Right renal cortex interstitium (tissue), 3 donors: ENCODE results near the gene PFDN1. TPM values are rescaled to one million over a fixed set of nuclear protein-coding genes. Genes with fewer than 3 reads are reported as not detected.

Experiments used
- DNase-seq, 3 donors: peaks; one replicate each; pipeline ENCODE4 v3.0.0-alpha.2; 2013; ENCODE audit warnings: low read depth in 3 of 3, low spot score in 2 of 3
- polyA plus RNA-seq, 3 donors: library from polyadenylated mRNA; unstranded; fragments of 120-200 nt; gene quantifications; one replicate each; pipeline ENCODE4 v1.2.1, GENCODE V29; 2013; ENCODE audit not compliant: insufficient read length in 3 of 3

PFDN1 gene
- polyA plus RNA-seq, 3 donors, result 116 to 134 (median 125) TPM

DNA sequence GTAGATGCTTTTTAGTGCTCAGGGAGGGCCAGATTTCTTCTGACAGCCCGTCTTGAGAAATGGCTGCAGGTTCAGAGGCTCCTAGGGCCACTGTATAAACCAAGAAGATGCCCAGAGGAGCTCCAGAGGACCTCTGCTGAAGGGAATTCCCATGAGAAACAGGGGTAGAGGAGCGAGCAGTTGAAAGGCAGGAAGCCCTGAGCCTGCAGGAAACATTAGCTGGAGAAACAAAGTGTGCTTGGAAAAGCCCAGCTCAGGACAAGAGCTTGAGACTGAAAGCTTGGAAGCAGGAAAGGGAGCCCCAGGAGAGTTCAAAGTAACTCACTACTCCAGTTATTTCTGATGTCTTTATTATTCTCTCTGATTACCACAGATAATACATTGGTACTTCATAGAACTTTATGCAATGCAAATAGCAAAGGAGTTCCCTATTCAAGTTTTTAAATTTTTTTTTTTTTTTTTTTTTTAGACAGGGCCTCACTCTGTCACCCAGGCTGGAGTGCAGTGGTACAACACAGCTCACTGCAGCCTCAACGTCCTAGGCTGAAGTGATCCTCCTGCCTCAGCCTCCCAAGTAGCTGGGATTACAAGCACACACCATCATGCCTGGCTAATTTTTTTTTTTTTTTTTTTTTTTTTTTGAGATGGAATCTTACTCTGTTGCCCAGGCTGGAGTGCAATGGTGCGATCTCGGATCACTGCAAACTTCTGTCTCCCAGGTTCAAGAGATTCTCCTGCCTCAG lies 27.0 kb upstream of the PFDN1 start:
- no peak for DNase-seq

- DNase-seq, result no peak
Measured at GRCh38 chr5:140328036-140328764, 25.3 kb upstream of the PFDN1 start.

- no peak for DNase-seq
Measured at GRCh38 chr5:140327589-140327988, 24.7 kb upstream of the PFDN1 start.

DNA sequence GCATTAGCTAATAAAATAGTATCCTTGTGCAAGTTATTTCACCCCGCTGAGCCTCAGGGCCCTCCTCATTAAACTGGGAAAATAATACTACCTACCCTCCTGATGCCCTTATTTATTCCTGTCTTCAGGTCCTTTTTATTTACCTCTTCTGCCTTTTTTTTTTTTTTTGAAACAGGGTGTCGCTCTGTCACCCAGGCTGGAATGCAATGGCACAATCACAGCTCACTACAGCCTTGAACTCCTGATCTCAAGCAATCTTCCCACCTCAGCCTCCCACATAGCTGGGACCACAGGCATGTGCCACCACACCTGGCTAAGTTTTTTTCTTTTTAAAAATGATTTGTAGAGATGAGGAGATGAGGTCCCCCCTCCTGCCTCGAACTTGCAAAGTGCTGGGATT lies 22.6 kb upstream of the PFDN1 start:
- no peak for DNase-seq

DNA sequence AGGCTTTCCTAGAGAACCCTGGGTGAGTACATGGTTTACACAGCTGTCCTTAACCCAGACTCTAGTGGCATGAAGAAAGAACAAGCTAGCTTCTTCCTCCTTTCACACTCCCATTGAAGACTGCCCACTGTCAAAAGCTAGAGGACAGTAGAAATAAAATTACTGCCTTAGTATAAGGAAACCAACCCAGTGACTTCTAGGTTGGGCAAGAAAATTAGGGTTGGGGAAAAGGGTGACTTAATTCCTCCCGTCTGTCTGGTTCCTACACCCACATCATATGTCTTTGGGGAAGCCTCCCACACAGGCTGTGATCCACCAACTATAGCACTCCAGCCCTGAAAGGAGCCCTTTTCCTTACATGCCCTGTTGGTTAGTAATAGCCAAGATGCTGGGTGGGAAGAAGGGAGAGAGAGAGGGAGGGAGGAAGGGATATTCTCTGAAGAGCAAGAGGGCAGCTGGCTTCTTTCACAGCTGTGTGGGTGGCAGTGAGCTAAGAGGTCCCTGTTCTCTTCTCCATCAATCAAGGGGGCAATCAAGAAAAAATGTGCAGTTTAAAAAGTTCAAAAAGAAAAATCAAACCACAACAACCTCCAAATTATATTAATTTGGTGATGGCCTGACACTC lies 21.8 kb upstream of the PFDN1 start:
- no peak for DNase-seq

- no peak for DNase-seq
Measured at GRCh38 chr5:140324041-140324600, 21.2 kb upstream of the PFDN1 start.

- DNase-seq, result no peak
Measured at GRCh38 chr5:140322751-140323731, 20.1 kb upstream of the PFDN1 start.

DNA sequence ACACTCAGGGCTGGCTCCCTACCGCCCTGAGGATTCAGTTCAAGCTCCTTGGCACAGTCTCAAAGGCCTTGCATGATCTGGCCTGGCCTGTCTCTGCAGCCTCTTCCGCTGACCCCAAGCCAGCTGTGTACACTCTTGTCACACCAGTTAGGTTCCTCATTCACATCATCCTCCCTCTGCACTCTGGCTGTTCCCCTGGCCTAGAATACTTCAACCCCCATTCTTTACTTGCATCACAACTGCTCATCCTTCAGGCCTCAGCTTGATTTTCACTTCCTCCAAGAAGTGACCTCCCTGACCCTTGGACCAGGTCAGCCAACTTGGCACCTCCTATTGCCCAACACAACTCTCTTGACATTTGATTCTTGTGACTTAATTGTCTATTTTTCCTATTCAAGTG lies 18.9 kb upstream of the PFDN1 start:
- no peak for DNase-seq

DNA sequence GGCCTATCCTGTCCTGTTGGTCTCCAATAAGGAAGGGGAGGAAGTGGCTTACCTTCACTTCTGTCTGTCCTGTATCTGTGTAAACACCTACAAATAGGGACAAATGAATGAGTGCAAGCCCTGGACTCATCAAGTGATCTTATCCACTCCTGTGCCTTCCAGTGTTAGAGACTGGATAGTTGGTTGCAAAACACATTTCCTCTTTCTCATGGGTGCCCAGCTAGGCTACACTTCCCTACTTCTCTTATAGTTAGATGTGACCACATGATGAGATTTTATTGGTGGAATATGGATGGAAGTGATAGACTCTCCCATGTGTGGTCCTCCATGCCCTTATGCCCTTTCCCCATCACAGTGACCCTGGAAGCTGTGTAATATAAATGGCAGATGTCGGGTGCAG lies 16.9 kb upstream of the PFDN1 start:
- no peak for DNase-seq

DNA sequence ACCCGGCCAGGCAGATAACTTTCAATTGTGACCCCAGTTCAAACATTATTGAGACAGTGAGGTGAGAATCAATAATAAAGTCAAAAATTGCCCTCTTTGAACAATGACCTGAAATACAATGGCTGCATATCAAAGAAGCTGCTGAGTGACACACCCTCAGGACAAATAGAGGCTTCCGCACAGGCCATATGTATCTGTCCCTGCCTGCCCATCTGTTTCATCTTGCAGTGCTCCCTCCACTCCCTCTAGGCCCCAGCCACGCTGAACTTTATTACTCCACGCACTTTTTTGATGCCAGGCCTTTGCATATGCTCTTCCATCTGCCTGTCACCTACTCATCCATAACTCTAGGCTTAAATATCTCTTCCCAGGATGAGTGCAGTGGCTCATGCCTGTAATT lies 15.9 kb upstream of the PFDN1 start:
- no peak for DNase-seq

- DNase-seq, result no peak
Measured at GRCh38 chr5:140317859-140318258, 15.0 kb upstream of the PFDN1 start.

DNA sequence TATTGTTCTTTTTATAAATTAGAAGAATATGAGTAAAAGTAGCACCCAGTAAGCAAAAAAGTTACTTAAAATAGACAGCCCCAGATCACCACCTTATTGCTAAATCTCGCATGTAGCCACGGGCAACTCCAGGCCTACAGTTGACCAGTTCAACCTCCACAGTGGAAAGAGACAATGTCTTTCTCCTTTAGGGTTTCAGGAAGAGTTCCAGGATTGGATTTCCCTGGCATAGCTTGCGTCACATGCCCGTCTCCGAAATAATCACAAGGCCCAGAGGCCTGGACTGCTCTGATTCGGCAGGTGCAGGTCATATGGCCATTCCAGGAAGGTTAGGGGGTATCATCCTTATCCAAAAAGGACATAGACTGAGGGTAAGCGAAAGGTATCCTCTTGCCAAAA lies 9.9 kb upstream of the PFDN1 start:
- DNase-seq, result no peak

DNA sequence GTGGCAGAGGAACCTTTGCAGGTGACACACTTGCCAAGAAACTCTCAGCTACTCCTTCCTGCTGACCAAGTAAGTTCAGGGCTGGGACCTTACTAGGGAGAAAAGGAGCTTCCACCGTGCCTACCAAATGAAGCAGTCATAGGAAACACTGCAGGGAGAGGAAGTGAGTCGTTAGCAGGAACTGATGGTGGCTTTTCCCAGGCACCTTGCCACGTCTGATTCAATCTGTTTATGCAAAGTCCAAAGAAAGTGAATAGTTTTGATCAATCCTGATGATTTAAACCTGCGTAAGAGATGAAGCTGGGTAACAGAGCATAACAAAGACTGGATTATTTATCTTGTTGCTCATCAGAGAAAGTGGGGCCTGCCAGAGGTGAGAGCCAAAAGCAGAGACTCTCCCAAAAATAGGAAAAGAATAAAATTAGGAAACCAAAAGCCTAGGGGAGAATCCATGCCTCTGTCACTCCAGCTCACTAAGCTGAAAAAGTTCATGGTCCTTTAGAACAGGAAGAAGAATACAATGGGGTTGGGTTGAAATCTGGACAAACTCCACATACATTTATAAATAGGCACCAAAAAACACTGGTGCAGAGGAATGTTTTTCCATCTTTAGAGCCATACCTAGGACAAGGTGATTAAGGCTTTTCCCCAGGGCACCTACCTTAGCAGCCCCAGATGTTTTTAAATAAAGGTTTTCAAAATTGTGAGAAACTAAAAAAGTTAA lies 9.3 kb upstream of the PFDN1 start:
- DNase-seq, result no peak

- DNase-seq, result no peak
Measured at GRCh38 chr5:140311011-140311467, 8.1 kb upstream of the PFDN1 start.

DNA sequence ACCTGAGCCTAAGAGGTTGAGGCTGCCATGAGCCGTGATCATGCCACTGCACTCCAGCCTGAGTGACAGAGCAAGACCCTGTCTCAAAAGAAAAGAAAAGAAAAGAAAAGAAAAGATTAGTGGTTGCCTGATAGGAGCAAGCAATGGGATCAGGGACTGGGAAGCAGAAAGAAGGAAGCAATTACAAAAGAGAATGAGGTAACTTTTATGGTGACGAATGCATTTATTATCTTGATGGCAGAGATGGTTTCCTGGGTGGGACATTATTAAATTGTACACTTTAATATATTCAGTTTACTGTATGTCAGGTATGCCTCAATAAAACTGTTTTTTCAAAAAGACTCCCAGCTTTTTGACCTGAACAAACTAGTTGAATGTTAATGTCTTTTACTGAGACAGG lies 7.5 kb upstream of the PFDN1 start:
- DNase-seq, result no peak

- DNase-seq, result no peak
Measured at GRCh38 chr5:140309706-140310249, 6.9 kb upstream of the PFDN1 start.

GRCh38 chr5:140305471-140305870 lies 2.6 kb upstream of the PFDN1 start:
- no peak for DNase-seq

- DNase-seq, result no peak
Measured at GRCh38 chr5:140303966-140304365, 1.1 kb upstream of the PFDN1 start.

GRCh38 chr5:140301136-140301535 lies 1.8 kb downstream of the PFDN1 start:
- DNase-seq, result no peak
